Measurements from ENCODE around the gene IFT57.

The IFT57 gene

GRCh38 chr3:108124337-108125152 lies 97.7 kb downstream of the IFT57 start:
- DNase-seq = no peak

- no peak for DNase-seq
Observed at GRCh38 chr3:108123326-108123725, 98.9 kb downstream of the IFT57 start.

- DNase-seq = peak; percentile 6
Observed at GRCh38 chr3:108122276-108122675, 99.9 kb downstream of the IFT57 start.

- DNase-seq = no peak
Observed at GRCh38 chr3:108119398-108120104, 102.7 kb downstream of the IFT57 start.

- no peak for DNase-seq
Observed at GRCh38 chr3:108118038-108118768, 104.0 kb downstream of the IFT57 start.

- DNase-seq = no peak
Observed at GRCh38 chr3:108117241-108117775, 104.9 kb downstream of the IFT57 start.

- DNase-seq = no peak
Observed at GRCh38 chr3:108114423-108115065, 107.7 kb downstream of the IFT57 start.

- DNase-seq = no peak
Observed at GRCh38 chr3:108113975-108114374, 108.2 kb downstream of the IFT57 start.

GRCh38 chr3:108110934-108111333 lies 111.3 kb downstream of the IFT57 start:
- no peak for DNase-seq

Data from NCI-H774 (cell line).